H9 (cell line): ENCODE data around the gene NAPEPLD. TPM values are rescaled to one million over a fixed set of nuclear protein-coding genes. Genes with fewer than 3 reads are reported as not detected.
"Not testable (repeated sequence)": the region's sequence is repeated elsewhere in the genome, so short reads cannot be mapped to it uniquely, and the experiment has no call there.

Experiments
- DNase-seq: peaks from one replicate; pipeline ENCODE4 v3.0.0-alpha.2; 2017
- H2AFZ ChIP-seq: one replicate; pipeline ENCODE4 v1.6.1; 2013; ENCODE audit warnings: mild to moderate bottlenecking, low read length, control low read depth, moderate library complexity
- H2AK5ac ChIP-seq: 2 replicates; pipeline ENCODE4 v1.6.1; 2013; ENCODE audit warnings: low read length, control low read depth, mixed read lengths; ENCODE audit not compliant: insufficient read length
- H2BK120ac ChIP-seq: one replicate; pipeline ENCODE4 v1.6.1; 2013; ENCODE audit warnings: low read depth, mild to moderate bottlenecking, low read length, control low read depth, inconsistent platforms; ENCODE audit not compliant: poor library complexity, severe bottlenecking
- H2BK12ac ChIP-seq: 2 replicates; pipeline ENCODE4 v1.6.1; 2013; ENCODE audit warnings: low read length, control low read depth, mixed read lengths, low read depth; ENCODE audit not compliant: insufficient read length
- H2BK15ac ChIP-seq: 2 replicates; pipeline ENCODE4 v1.6.1; 2013; ENCODE audit warnings: low read depth, low read length, control low read depth
- H2BK20ac ChIP-seq: one replicate; pipeline ENCODE4 v1.6.1; 2013; ENCODE audit warnings: low read depth, mild to moderate bottlenecking, low read length, control low read depth, inconsistent platforms; ENCODE audit not compliant: poor library complexity, severe bottlenecking
- H2BK5ac ChIP-seq: 2 replicates; pipeline ENCODE4 v1.6.1; 2013; ENCODE audit warnings: low read length, control low read depth, mixed read lengths; ENCODE audit not compliant: insufficient read length
- H3K14ac ChIP-seq: 2 replicates; pipeline ENCODE4 v1.6.1; 2013; ENCODE audit warnings: low read length, control low read depth; ENCODE audit not compliant: insufficient read depth
- H3K18ac ChIP-seq: 2 replicates; pipeline ENCODE4 v1.6.1; 2013; ENCODE audit warnings: low read depth, mild to moderate bottlenecking, mixed read lengths, low read length, control low read depth; ENCODE audit not compliant: insufficient read length
- H3K23ac ChIP-seq: 2 replicates; pipeline ENCODE4 v1.6.1; 2013; ENCODE audit warnings: low read length, control low read depth, mixed read lengths, low read depth; ENCODE audit not compliant: insufficient read length
- H3K23me2 ChIP-seq: 2 replicates; pipeline ENCODE4 v1.6.1; 2013; ENCODE audit warnings: low read depth, mild to moderate bottlenecking, mixed read lengths, low read length, control low read depth; ENCODE audit not compliant: insufficient read length, poor library complexity, severe bottlenecking
- H3K27ac ChIP-seq: 2 replicates; pipeline ENCODE4 v1.5.1; 2013; ENCODE audit warnings: low read length, control low read depth, mixed read lengths, low read depth; ENCODE audit not compliant: insufficient read length
- H3K27me3 ChIP-seq: 2 replicates; pipeline ENCODE4 v1.6.1; 2013; ENCODE audit warnings: low read length, control low read depth, inconsistent platforms; ENCODE audit not compliant: insufficient read depth
- H3K4ac ChIP-seq: 2 replicates; pipeline ENCODE4 v1.6.1; 2013; ENCODE audit warnings: low read depth, mild to moderate bottlenecking, control low read depth, inconsistent platforms, low read length, moderate library complexity
- H3K4me1 ChIP-seq: 2 replicates; pipeline ENCODE4 v1.6.1; 2013; ENCODE audit warnings: low read length, control low read depth, inconsistent platforms; ENCODE audit not compliant: insufficient read depth
- H3K4me2 ChIP-seq: 2 replicates; pipeline ENCODE4 v1.6.1; 2013; ENCODE audit warnings: low read length, control low read depth, mixed read lengths; ENCODE audit not compliant: insufficient read length, insufficient read depth
- H3K56ac ChIP-seq: 2 replicates; pipeline ENCODE4 v1.6.1; 2013; ENCODE audit warnings: low read depth, mild to moderate bottlenecking, mixed read lengths, low read length, control low read depth; ENCODE audit not compliant: insufficient read length
- H3K79me1 ChIP-seq: 2 replicates; pipeline ENCODE4 v1.6.1; 2013; ENCODE audit warnings: low read depth, mild to moderate bottlenecking, moderate library complexity, low read length, control low read depth, inconsistent platforms; ENCODE audit not compliant: insufficient read depth, poor library complexity, severe bottlenecking
- H3K79me2 ChIP-seq: 2 replicates; pipeline ENCODE4 v1.6.1; 2013; ENCODE audit warnings: low read length, control low read depth, inconsistent platforms; ENCODE audit not compliant: insufficient read depth
- H3K9ac ChIP-seq: 2 replicates; pipeline ENCODE4 v1.6.1; 2013; ENCODE audit warnings: low read length, control low read depth, mixed read lengths; ENCODE audit not compliant: insufficient read length; ENCODE audit errors: extremely low read depth
- H3K9me3 ChIP-seq: one replicate; pipeline ENCODE4 v1.6.1; 2013; ENCODE audit warnings: low read depth, low read length, inconsistent platforms; ENCODE audit not compliant: control insufficient read depth
- H3T11ph ChIP-seq: one replicate; pipeline ENCODE4 v1.6.1; 2013; ENCODE audit warnings: mild to moderate bottlenecking, low read length, control low read depth, inconsistent platforms
- H4K20me1 ChIP-seq: one replicate; pipeline ENCODE4 v1.6.1; 2013; ENCODE audit not compliant: control insufficient read depth, insufficient read length, insufficient read depth
- H4K5ac ChIP-seq: 2 replicates; pipeline ENCODE4 v1.6.1; 2013; ENCODE audit warnings: low read depth, mild to moderate bottlenecking, mixed read lengths, low read length, control low read depth; ENCODE audit not compliant: insufficient read length
- H4K8ac ChIP-seq: replicated peaks from 2 replicates; pipeline ENCODE4 v1.6.1; 2013; ENCODE audit warnings: low read length, control low read depth, mixed read lengths, low read depth; ENCODE audit not compliant: insufficient read length
- H4K91ac ChIP-seq: 2 replicates; pipeline ENCODE4 v1.6.1; 2013; ENCODE audit warnings: low read depth, mild to moderate bottlenecking, moderate library complexity, mixed read lengths, low read length, control low read depth; ENCODE audit not compliant: insufficient read length
- H3K27ac Mint-ChIP-seq, 3 experiments: 2 replicates in 2 of 3; 3 replicates in 1 of 3; pipeline ENCODE4 v1.8.0; 2020 to 2021; ENCODE audit warnings: mixed read lengths in 3 of 3, mild to moderate bottlenecking in 1 of 3, moderate library complexity in 1 of 3
- H3K27me3 Mint-ChIP-seq: 2 replicates; pipeline ENCODE4 v1.8.0; 2021; ENCODE audit warnings: low read depth, mild to moderate bottlenecking, moderate library complexity, mixed read lengths
- H3K36me3 Mint-ChIP-seq, 3 experiments: 2 replicates in 2 of 3; 3 replicates in 1 of 3; pipeline ENCODE4 v1.8.0; 2020 to 2021; ENCODE audit warnings: low read depth in 3 of 3, mixed read lengths in 3 of 3; ENCODE audit not compliant: insufficient read depth in 1 of 3
- H3K4me1 Mint-ChIP-seq, 2 experiments: 2 replicates each; pipeline ENCODE4 v1.8.0; 2020; ENCODE audit warnings: mixed read lengths in 2 of 2
- H3K4me3 Mint-ChIP-seq, 2 experiments: 2 replicates in 1 of 2; 3 replicates in 1 of 2; pipeline ENCODE4 v1.8.0; 2020 to 2021; ENCODE audit warnings: mild to moderate bottlenecking in 2 of 2, mixed read lengths in 2 of 2, moderate library complexity in 1 of 2
- H3K9me3 Mint-ChIP-seq, 2 experiments: 2 replicates in 1 of 2; 3 replicates in 1 of 2; pipeline ENCODE4 v1.8.0; 2020; ENCODE audit warnings: mild to moderate bottlenecking in 2 of 2, mixed read lengths in 2 of 2, moderate library complexity in 1 of 2
- WGBS: extraction: QIAGEN DNeasy Blood & Tissue Kit; methylation state at CpG from one replicate; pipeline ENCODE4 v1.1.7; 2013; ENCODE audit warnings: missing lambda C conversion rate, low lambda C conversion rate, mixed read lengths; ENCODE audit not compliant: insufficient read length; ENCODE audit errors: extremely low coverage; 5-methylcytosine and 5-hydroxymethylcytosine counted together
- total RNA-seq: library from RNA; stranded (reverse); gene quantifications from 2 replicates; pipeline ENCODE4 v1.2.1, GENCODE V29; 2021

Gene NAPEPLD
- total RNA-seq, 1 experiment from 2014 or later, result 9.3 TPM

DNA sequence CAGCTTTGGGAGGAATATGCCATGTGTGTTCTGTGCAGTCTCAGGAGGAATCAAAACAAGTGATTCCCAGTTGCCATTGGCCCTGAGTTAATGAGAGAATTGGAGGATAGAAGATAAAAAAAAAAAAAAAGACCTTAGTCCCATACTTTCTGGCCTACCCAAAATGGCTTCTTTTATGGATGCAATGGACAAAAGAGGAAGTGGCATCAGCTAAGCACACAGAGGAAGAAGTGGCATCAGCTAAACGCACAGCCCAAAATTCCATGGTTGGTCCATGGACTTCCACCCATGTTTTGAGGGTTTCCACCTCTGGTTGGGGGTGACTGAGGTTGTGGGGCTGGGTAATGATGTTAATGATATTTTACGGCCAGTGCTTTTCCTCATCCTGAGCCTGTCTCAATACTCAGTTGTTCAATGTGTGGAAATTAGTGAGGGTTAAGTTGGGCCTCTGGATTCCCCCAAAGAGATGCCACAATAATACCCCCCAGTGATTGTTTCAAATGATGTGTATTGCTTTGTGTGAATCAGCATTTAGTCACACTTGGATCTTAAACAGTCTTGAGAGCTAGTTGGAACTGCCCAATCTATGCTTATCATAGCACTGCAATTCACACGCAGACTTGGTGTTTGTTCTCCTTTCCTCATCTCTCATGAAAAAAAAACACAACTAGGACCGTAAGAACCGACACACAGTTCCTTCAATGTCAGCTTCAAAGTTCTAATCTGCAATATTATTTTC lies 14.4 kb upstream of the NAPEPLD start:
- not testable (repeated sequence) for H3K79me1 ChIP-seq, H3K14ac ChIP-seq, H3K23me2 ChIP-seq, H3K27me3 ChIP-seq, H3K23ac ChIP-seq, H3K56ac ChIP-seq, H2AFZ ChIP-seq, DNase-seq, H3K4me1 Mint-ChIP-seq, H3K36me3 Mint-ChIP-seq, H4K20me1 ChIP-seq, H2BK15ac ChIP-seq, H4K8ac ChIP-seq, H2BK12ac ChIP-seq, H4K5ac ChIP-seq, H3K4me2 ChIP-seq, H2BK120ac ChIP-seq, H2AK5ac ChIP-seq, H4K91ac ChIP-seq, H3K9ac ChIP-seq, H3K27ac ChIP-seq, H3K79me2 ChIP-seq, H3K18ac ChIP-seq, H3K4me3 Mint-ChIP-seq, H3K4me1 ChIP-seq, H3K27me3 Mint-ChIP-seq, H2BK20ac ChIP-seq, H3T11ph ChIP-seq, H2BK5ac ChIP-seq, H3K9me3 Mint-ChIP-seq, H3K4ac ChIP-seq, H3K9me3 ChIP-seq
- H3K27ac Mint-ChIP-seq, result peak overlapping the region in 1 of 3 experiments; percentile 28; a peak in 1 of 7 replicates
- no CpG with 5 or more reads among the region's 5 CpGs for WGBS

DNA sequence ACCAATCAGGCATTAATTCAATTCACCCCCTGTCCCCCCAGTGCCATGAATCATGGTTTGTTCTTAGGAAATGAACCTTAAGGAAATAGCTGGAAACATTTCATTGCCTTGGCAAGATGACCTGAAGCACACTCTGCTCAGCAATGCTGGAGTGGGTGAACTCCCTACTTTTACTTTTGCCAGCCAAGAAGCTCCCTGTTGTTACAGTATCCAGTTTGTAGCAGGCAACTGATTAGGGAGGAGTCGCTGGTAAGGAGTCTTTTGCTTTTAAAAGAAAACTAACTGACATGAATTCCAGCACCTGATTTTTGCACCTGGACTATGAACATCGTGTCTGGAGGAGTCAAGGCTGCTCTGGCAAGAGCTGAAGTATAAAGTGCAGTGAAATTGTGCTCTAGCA lies 13.7 kb upstream of the NAPEPLD start:
- H2BK20ac ChIP-seq, H3K23me2 ChIP-seq, DNase-seq, H2BK5ac ChIP-seq, H3K9me3 Mint-ChIP-seq, H2BK15ac ChIP-seq, H3K4me1 ChIP-seq, H4K20me1 ChIP-seq, H3K27ac ChIP-seq, H3K14ac ChIP-seq, H3K79me1 ChIP-seq, H2BK120ac ChIP-seq, H3K79me2 ChIP-seq, H3T11ph ChIP-seq, H3K9me3 ChIP-seq, H3K4me3 Mint-ChIP-seq, H3K4me2 ChIP-seq, H3K23ac ChIP-seq, H2AK5ac ChIP-seq, H3K36me3 Mint-ChIP-seq, H3K4me1 Mint-ChIP-seq, H3K27me3 ChIP-seq, H2AFZ ChIP-seq, H4K5ac ChIP-seq, H4K91ac ChIP-seq, H3K27me3 Mint-ChIP-seq, H3K18ac ChIP-seq, H3K56ac ChIP-seq, H2BK12ac ChIP-seq, H3K9ac ChIP-seq, H4K8ac ChIP-seq, H3K4ac ChIP-seq: not testable (repeated sequence)
- H3K27ac Mint-ChIP-seq, result peak overlapping the region in 1 of 3 experiments; percentile 28; a peak in 2 of 7 replicates
- WGBS, result no CpG with 5 or more reads among the region's 2 CpGs
